SIG-M5 treated with dmso at 0.1 percent for 504 hours (cell line): ENCODE measurements around the gene GALNT8.

Experiments used
- DNase-seq: peaks from one replicate; lab custom pipeline; 2025; ENCODE audit not compliant: unreplicated experiment; lab: John Stamatoyannopoulos, UW

Gene GALNT8

DNA sequence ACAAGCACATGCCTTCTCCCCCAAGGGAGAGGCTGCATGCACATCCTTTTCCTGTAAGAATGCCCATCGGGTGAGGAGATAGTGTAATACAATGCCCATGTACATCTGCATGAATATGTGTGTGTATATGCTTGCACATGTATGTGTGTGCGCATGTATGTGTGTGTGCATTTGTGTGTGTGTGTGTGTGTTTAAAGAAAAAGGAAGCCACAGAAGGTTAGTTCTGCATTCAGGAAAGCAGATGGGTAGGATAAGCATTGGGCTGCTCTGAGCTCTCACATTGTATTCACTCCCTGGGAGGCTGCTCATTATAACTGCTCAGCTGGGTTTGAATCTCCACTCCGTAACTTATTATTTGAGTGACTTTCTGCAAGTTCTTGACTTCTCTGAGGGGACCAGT is 74.3 kb downstream of the GALNT8 start:
- DNase-seq = no peak

- DNase-seq = no peak
Measured at GRCh38 chr12:4796216-4796615, 76.0 kb downstream of the GALNT8 start.

- DNase-seq = no peak
Measured at GRCh38 chr12:4796694-4797482, 76.7 kb downstream of the GALNT8 start.

- no peak for DNase-seq
Measured at GRCh38 chr12:4800555-4800954, 80.4 kb downstream of the GALNT8 start.

- no peak for DNase-seq
Measured at GRCh38 chr12:4802841-4803240, 82.6 kb downstream of the GALNT8 start.

- no peak for DNase-seq
Measured at GRCh38 chr12:4806439-4807115, 86.4 kb downstream of the GALNT8 start.

- DNase-seq = no peak
Measured at GRCh38 chr12:4807116-4807783, 87.0 kb downstream of the GALNT8 start.

DNA sequence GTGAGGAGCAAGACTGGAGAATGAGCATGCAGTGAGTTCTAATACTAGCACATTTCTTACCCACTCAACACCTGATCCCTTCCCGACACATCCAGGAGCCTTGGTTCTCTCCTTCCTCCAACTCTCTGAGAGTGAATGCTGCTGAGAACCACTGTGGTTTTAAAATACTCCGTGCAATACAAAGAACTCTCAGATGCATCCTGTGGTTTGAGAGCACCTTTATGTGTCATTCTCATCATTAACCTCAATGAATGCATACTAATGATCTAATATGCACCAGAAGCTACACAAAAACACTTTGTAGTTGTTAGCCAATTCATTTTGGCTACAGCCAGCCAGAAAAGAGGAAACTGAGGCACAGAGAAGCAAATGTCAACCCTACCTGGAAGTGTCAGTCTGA is 87.6 kb downstream of the GALNT8 start:
- no peak for DNase-seq

- no peak for DNase-seq
Measured at GRCh38 chr12:4809013-4809448, 88.8 kb downstream of the GALNT8 start.

DNA sequence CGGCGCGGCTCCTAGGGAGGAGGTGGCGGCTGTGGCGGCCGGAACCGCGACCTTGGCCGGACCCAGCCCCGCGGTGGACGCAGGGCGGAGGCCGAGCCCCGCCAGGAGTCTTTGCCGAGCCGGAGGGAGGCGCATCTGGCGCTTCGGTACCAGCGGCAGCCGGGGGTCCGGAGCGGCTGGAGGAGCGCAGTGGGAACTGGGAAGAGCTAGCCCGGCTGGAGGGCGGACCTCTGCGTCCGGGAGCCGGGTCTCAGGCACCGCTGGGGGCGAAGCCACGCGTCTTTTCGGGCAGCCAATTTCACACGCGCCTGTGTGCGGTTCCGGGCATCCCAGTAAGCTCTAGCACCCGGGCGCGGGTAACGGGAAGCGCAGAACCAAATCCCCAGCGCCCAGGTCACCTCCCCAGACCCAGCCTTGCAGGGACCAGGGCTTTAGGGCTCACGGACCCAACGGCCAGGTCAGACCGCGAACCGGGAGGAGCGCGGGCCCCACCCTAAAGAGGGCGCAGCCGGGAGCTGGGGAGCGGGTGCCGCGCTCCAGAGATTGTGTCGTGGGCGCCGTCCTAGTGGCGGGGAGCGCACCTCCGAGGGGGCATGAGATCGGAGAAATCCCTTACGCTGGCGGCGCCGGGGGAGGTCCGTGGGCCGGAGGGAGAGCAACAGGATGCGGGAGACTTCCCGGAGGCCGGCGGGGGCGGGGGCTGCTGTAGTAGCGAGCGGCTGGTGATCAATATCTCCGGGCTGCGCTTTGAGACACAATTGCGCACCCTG is 89.4 kb downstream of the GALNT8 start:
- no peak for DNase-seq

GRCh38 chr12:4810219-4810671 is 90.0 kb downstream of the GALNT8 start:
- no peak for DNase-seq

DNA sequence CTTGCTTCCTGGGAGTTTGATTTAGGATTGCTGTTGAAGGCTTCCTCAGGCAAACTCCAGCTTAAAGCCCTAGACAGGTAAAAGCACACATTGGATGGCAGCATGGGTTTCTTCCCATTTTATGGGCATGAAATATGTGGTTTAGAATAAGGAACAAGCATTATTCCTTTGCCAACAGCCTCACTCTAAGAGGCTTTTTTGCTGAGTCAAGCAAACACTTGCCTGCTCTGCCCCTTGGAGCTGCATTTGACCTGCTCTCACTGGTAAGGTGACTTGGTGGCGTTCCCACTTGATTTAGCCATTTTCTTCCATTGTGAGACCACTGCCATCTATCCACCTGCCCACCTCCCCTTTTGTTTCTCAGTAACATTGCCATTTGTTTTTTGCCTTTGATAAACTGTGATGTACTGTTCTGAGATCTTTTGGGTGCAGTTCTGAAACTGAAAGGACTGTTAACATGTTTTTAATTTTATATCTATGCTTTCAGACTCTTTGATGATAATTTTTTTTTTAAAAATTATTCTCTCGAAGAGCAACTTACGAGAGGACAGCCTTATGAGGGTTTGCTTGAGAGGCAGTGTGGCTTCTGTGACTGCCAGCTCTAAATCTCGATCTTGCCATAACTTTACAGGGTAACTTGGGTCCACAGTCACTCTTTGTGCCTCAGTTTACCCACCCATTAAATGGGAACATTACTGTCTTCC is 92.6 kb downstream of the GALNT8 start:
- no peak for DNase-seq

- DNase-seq = no peak
Measured at GRCh38 chr12:4813741-4814140, 93.5 kb downstream of the GALNT8 start.

DNA sequence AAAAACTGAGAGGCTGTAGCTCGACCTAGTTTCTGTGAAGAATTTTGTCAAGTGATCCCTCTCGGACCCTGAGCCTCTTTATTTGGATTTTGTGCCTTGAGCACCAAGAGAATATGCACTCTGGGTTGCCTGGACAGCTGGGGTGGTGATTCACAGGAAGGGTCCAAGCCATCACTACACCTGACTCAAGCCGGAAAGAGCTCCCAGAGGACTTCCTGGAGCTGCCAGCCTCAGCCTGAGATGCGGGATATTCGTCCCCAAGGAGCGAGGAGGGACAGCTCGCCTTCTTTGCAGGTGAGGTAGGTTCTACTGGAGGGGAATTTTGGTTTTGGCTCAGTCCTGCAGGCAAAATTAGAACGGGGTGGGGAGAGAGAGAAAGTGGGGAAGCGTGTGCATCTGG is 94.3 kb downstream of the GALNT8 start:
- DNase-seq = no peak

DNA sequence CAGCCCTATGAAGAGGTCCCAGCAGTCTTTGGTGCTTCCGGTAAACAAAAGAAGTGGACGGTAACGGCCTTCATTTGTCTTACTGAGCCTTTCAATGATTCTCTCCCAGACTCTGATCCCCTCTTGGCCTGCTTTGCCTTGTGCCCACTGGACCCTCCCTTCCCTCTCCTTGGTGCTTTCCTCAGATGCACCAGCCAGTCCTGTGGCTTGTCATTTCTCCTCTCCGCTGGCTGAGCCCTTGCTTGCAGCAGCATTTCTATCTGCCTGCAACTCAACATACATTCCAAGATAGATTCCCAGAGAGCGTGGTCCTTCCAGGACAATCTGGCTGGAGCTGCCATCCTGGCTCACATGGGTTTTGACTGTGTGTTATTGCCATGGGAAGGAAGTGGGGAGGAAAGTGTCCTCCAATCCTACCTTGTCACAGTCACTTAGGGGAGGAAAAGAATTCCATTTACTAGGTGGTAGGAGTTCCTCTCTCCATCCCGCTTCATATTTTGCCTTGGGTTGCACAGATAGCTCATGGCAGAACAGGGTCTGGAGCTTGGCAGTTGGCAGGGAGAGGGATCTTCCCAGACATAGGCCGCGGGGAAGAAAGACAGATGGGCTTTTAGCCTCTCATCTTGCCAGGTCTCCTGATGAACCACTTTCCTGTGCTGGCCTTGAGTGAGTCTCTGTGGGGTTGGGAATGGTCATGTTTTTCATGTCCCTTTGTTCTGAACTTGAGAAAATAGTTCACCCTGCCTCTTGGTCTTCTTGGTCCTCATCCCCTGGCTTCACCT is 96.7 kb downstream of the GALNT8 start:
- DNase-seq = no peak

- no peak for DNase-seq
Measured at GRCh38 chr12:4817880-4818279, 97.7 kb downstream of the GALNT8 start.

GRCh38 chr12:4819654-4820053 is 99.5 kb downstream of the GALNT8 start:
- DNase-seq = peak; percentile 83

DNA sequence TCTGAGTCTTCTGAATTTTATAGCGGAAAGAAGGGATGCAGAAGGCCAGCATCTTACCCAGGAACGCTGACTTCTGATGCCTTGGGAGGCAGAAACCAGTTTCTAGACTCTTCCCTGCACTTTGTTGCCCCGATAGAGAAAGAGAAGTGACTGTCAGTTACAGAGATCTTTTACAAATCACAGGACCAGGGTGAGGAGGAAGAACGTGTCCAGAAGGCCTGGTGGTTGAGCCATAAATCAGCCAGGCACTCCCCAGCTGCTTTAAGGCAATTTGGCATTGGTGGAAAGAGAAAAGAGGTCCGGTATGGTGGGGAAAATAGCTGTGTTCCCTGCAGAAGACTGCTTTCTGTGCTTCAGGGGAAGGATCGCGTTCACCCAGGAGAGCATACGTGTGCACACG is 100.8 kb downstream of the GALNT8 start:
- DNase-seq = no peak
